GM23338 (cell line): ENCODE results near the gene HLA-DPA1. TPM values are rescaled to one million over a fixed set of nuclear protein-coding genes. Genes with fewer than 3 reads are reported as not detected.

ENCODE experiments used
- ATAC-seq: fragments of 200-7000 bp; cut with Tn5 transposase; 3 replicates; pipeline ENCODE4 v1.9.1; 2020
- DNase-seq: peaks from one replicate; pipeline ENCODE4 v3.0.0-alpha.2; 2015; ENCODE audit warnings: low spot score
- H2AFZ ChIP-seq: fragments of 200-600 bp; sonication (generic); 2 replicates; pipeline ENCODE4 v1.8.0; 2016; ENCODE audit warnings: antibody characterized with exemption, mild to moderate bottlenecking, moderate library complexity
- H3F3A ChIP-seq: fragments of 200-600 bp; sonication (generic); replicated peaks from 2 replicates; pipeline ENCODE4 v1.8.0; 2017; ENCODE audit warnings: antibody characterized with exemption, mixed run types, low read depth
- H3K27ac ChIP-seq: fragments of 200-600 bp; sonication (generic); 2 replicates; pipeline ENCODE4 v1.6.1; 2016; ENCODE audit warnings: low read depth
- H3K27me3 ChIP-seq: fragments of 200-600 bp; sonication (generic); 2 replicates; pipeline ENCODE4 v1.8.0; 2016; ENCODE audit warnings: mild to moderate bottlenecking, mixed run types, moderate library complexity; ENCODE audit not compliant: insufficient read depth
- H3K36me3 ChIP-seq: fragments of 200-600 bp; sonication (generic); 2 replicates; pipeline ENCODE4 v1.8.0; 2016; ENCODE audit warnings: mild to moderate bottlenecking; ENCODE audit not compliant: insufficient read depth
- H3K4me1 ChIP-seq: fragments of 200-600 bp; sonication (generic); 2 replicates; pipeline ENCODE4 v1.8.0; 2016; ENCODE audit warnings: mild to moderate bottlenecking, moderate library complexity; ENCODE audit not compliant: insufficient read depth
- H3K4me2 ChIP-seq: fragments of 200-600 bp; sonication (generic); 2 replicates; pipeline ENCODE4 v1.7.1; 2017; ENCODE audit warnings: mixed run types
- H3K4me3 ChIP-seq: fragments of 200-600 bp; sonication (generic); 2 replicates; pipeline ENCODE4 v1.6.1; 2016; ENCODE audit warnings: mixed run types
- H3K79me2 ChIP-seq: fragments of 200-600 bp; sonication (generic); replicated peaks from 2 replicates; pipeline ENCODE4 v1.8.0; 2017; ENCODE audit warnings: mild to moderate bottlenecking; ENCODE audit not compliant: insufficient read depth
- H3K9me2 ChIP-seq: fragments of 200-600 bp; sonication (generic); 2 replicates; pipeline ENCODE4 v1.8.0; 2017; ENCODE audit not compliant: insufficient read depth
- H4K20me1 ChIP-seq: fragments of 200-600 bp; sonication (generic); replicated peaks from 2 replicates; pipeline ENCODE4 v1.8.0; 2017; ENCODE audit warnings: mild to moderate bottlenecking; ENCODE audit not compliant: insufficient read depth
- H3K27ac Mint-ChIP-seq: 2 replicates; pipeline ENCODE4 v1.8.0; 2020; ENCODE audit warnings: inconsistent platforms, mild to moderate bottlenecking, moderate library complexity, mixed read lengths
- H3K27me3 Mint-ChIP-seq: 3 replicates; pipeline ENCODE4 v1.8.0; 2022; ENCODE audit warnings: low read depth, mild to moderate bottlenecking, moderate library complexity, mixed read lengths, inconsistent platforms; ENCODE audit not compliant: insufficient read depth, poor library complexity
- H3K36me3 Mint-ChIP-seq: 3 replicates; pipeline ENCODE4 v1.8.0; 2021; ENCODE audit warnings: low read depth, mild to moderate bottlenecking, inconsistent platforms, moderate library complexity, mixed read lengths
- H3K4me1 Mint-ChIP-seq: 3 replicates; pipeline ENCODE4 v1.8.0; 2020; ENCODE audit warnings: mild to moderate bottlenecking, inconsistent platforms, mixed read lengths
- H3K4me3 Mint-ChIP-seq: 3 replicates; pipeline ENCODE4 v1.8.0; 2021; ENCODE audit warnings: moderate library complexity, mild to moderate bottlenecking, inconsistent platforms, mixed read lengths
- H3K9me3 Mint-ChIP-seq: 3 replicates; pipeline ENCODE4 v1.8.0; 2020; ENCODE audit warnings: moderate library complexity, mild to moderate bottlenecking, inconsistent platforms, mixed read lengths
- CTCF ChIP-seq, 2 experiments: fragments of 200-600 bp in 1 of 2; sonication (generic) in 1 of 2; conservative IDR thresholded peaks; 2 replicates each; pipeline versions ENCODE4 v1.5.1 to v1.6.1; 2016 to 2017; ENCODE audit warnings: antibody characterized with exemption in 2 of 2, low read depth in 2 of 2, mild to moderate bottlenecking in 2 of 2, moderate library complexity in 1 of 2
- EZH2 ChIP-seq: fragments of 200-600 bp; sonication (generic); IDR thresholded peaks from one replicate; pipeline ENCODE4 v1.8.0; 2017; ENCODE audit warnings: antibody characterized with exemption, mild to moderate bottlenecking, low read depth; ENCODE audit not compliant: unreplicated experiment
- EZH2phosphoT487 ChIP-seq: fragments of 200-600 bp; sonication (generic); IDR thresholded peaks from one replicate; pipeline ENCODE4 v1.8.1; 2018; ENCODE audit warnings: antibody characterized with exemption; ENCODE audit not compliant: unreplicated experiment
- POLR2AphosphoS5 ChIP-seq: IDR thresholded peaks from 2 replicates; pipeline ENCODE4 v1.6.1; 2016; ENCODE audit warnings: antibody characterized with exemption, low read depth
- STAT1 ChIP-seq: IDR thresholded peaks from one replicate; pipeline ENCODE4 v1.6.1; 2016; ENCODE audit warnings: antibody characterized with exemption; ENCODE audit not compliant: unreplicated experiment
- ZNF462 ChIP-seq: fragments of 250-450 bp; sonication (Bioruptor Pico); IDR thresholded peaks from 2 replicates; pipeline ENCODE4 v1.5.0; 2020; ENCODE audit warnings: mild to moderate bottlenecking, moderate library complexity
- polyA plus RNA-seq: library from polyadenylated mRNA; unstranded; fragments of >200 nt; fragmentation: Nextera tagmentation; extraction: Ambion mirVana; gene quantifications from 2 replicates; pipeline ENCODE4 v1.2.1, GENCODE V29; 2016
- total RNA-seq: library from RNA; depleted of rRNA; stranded (reverse); fragments of >200 nt; shearing (Covaris generic); gene quantifications from 2 replicates; pipeline ENCODE4 v1.2.3, GENCODE V29; 2014

HLA-DPA1 gene
- total and polyA plus RNA-seq, 2 experiments from 2014 or later = 4.1 to 6.9 TPM

DNA sequence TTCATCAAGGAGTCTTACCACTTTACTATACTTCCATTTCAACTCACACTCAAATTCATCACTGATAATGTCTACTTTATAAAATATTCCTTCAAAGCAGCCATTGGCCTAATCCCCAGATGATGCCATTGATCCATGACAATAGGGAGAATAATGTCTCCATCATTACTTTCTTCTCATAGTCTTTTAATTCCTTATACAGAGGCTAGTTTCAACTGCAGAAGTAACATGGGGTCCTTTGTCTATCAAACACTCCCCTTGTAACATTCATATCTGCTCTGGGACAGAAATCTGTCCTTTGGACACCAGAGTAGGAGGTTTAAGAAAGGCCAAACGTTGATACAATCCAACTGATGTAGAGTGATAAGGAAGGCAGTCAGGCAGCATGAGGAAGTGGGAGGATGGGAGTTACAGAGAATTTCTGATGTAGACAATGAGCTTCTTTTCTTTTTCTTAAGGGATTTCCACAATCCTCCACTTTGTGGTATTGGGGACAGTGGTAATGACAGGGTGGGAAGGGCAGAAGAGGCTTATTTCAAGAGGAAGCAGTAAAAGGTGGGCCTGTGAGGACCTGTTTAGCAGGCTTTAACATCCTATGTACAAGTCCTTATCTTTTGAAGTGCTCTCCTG is 45.1 kb downstream of the HLA-DPA1 start:
- no peaks in the 10 kb centered on the region for H3K79me2 ChIP-seq
- H3K4me1 ChIP-seq = no peaks in the 10 kb centered on the region
- H3K36me3 Mint-ChIP-seq = no peaks in the 10 kb centered on the region
- peaks cover 11% of the 10 kb centered on the region for H3K4me1 Mint-ChIP-seq
- H3F3A ChIP-seq = no peaks in the 10 kb centered on the region
- H3K36me3 ChIP-seq = no peaks in the 10 kb centered on the region
- TF ChIP-seq POLR2AphosphoS5 = no peak
- TF ChIP-seq STAT1 = no peak
- no peak for TF ChIP-seq EZH2
- TF ChIP-seq ZNF462 = no peak
- no peak for TF ChIP-seq CTCF (conservative IDR thresholded peaks at IDR 0.05; ENCODE audit: low read depth in 2 of 2)
- TF ChIP-seq EZH2phosphoT487 = no peak
- H3K4me2 ChIP-seq = no peak overlapping the region
- H3K27me3 ChIP-seq = no peaks in the 10 kb centered on the region
- no peaks in the 10 kb centered on the region; the same call in 1 of the 2 replicates for H3K9me2 ChIP-seq
- H2AFZ ChIP-seq = no peak overlapping the region
- no peak overlapping the region for H3K27ac ChIP-seq
- no peaks in the 10 kb centered on the region for H4K20me1 ChIP-seq
- no peak overlapping the region for H3K4me3 Mint-ChIP-seq
- H3K9me3 Mint-ChIP-seq = no peaks in the 10 kb centered on the region
- no peak overlapping the region for H3K27ac Mint-ChIP-seq
- H3K27me3 Mint-ChIP-seq = peaks cover 6% of the 10 kb centered on the region
- no peak overlapping the region for H3K4me3 ChIP-seq
- no peak for ATAC-seq
- DNase-seq = no peak
